ENCODE data around the gene PSMA1. TPM values are rescaled to one million over a fixed set of nuclear protein-coding genes. Genes with fewer than 3 reads are reported as not detected.
A peak's percentile ranks its signal among the peaks of the same experiment; 100 is the strongest.

Gene PSMA1
- total RNA-seq, 5 donors from 2014 or later (not counting 1 experiment from before 2014, with no cell fraction given), result 107 to 137 (median 115) TPM

DNA sequence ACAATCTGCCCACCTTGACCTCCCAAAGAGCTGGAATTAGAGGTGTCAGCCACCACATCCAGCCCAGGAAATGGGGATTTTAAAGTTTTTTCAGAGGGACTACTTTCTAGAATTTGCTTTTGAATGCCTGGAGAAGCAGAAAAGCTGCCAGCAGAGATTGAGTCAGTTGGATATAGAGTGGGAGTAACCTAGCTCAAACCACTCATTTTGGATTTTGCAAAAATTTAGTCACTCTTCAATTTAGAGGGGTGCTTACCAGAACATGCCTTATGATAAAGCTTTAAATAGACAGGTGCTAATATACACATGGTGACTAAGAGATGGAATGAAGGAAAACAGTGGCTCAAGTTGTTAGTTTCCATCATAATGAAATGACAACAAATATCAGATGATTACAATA lies 26.5 kb upstream of the PSMA1 start:
- H3K27me3 Mint-ChIP-seq, result no peaks in the 10 kb centered on the region
- Histone ChIP-seq H3K36me3 (ENCODE audit: control insufficient read depth in 2 of 2, extremely low read depth in 1 of 2, insufficient read depth in 1 of 2, low read length in 1 of 2) (no peaks in the 10 kb centered on the region), H3K4me3 (ENCODE audit: control insufficient read depth in 1 of 2, extremely low read depth in 1 of 2, low read length in 1 of 2) (no peak overlapping the region), H3K27me3 (replicated peaks in 1 of 2; ENCODE audit: control insufficient read depth in 2 of 2, extremely low read depth in 1 of 2, insufficient read depth in 2 of 2, low read length in 1 of 2) (no peaks in the 10 kb centered on the region), H3K4me1 (ENCODE audit: control insufficient read depth in 1 of 2, extremely low read depth in 1 of 2, insufficient read depth in 2 of 2, low read length in 2 of 2) (no peaks in the 10 kb centered on the region), H3K9me3 (no peaks in the 10 kb centered on the region), H3K27ac (ENCODE audit: low read length) (no peak overlapping the region)
- peaks cover 0 to 3% (median 0%) of the 10 kb centered on the region in 3 donors for H3K9me3 Mint-ChIP-seq
- peaks cover 21% of the 10 kb centered on the region for H3K36me3 Mint-ChIP-seq
- H3K27ac Mint-ChIP-seq, result no peak overlapping the region
- H3K4me1 Mint-ChIP-seq, result peaks cover 11 to 24% (median 17%) of the 10 kb centered on the region in 3 donors
- DNase-seq (no peak), ATAC-seq (replicated peaks in 1 of 4) (no peak)
- CTCF ChIA-PET, result interaction anchor here in 1 of 2 donors (1.0 kb wide), 1 partner anchor 75 kb away, joined by 3 read pairs; no protein-coding TSS in a partner anchor
- H3K4me3 Mint-ChIP-seq, result no peak overlapping the region
- POLR2A ChIA-PET, result interaction anchor here (0.5 to 1.0 kb wide), 3 partner anchors 9 to 248 kb away, joined by 4 to 5 read pairs (median 5); no protein-coding TSS in a partner anchor

DNA sequence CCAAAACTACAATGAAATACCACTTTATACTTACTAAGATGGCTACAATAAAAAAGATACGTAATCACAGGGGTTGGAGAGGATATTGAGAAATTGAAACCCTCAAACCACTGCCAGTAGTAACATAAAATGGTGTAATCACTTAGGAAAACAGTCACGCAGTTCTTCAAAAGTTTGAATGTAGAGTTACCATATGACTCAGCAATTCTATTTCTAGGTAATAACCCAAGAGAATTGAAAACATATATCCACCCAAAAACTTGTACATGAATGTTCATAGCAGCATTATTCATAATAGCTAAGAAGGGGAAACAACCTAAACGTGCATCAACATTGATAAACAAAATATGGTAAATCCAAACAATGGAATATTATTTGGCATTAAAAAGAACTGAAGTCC lies 24.4 kb upstream of the PSMA1 start:
- peaks cover 0 to 3% (median 0%) of the 10 kb centered on the region in 3 donors for H3K9me3 Mint-ChIP-seq
- H3K36me3 ChIP-seq (ENCODE audit: control insufficient read depth in 2 of 2, extremely low read depth in 1 of 2, insufficient read depth in 1 of 2, low read length in 1 of 2), result no peaks in the 10 kb centered on the region
- ATAC-seq (replicated peaks in 1 of 4) (peak in 2 of 4 experiments; percentile 30 to 48), DNase-seq (no peak)
- H3K4me1 Mint-ChIP-seq, result peaks cover 25 to 38% (median 32%) of the 10 kb centered on the region in 3 donors
- WGBS (ENCODE audit: insufficient coverage), result no CpG with 5 or more reads among the region's 3 CpGs
- H3K4me3 Mint-ChIP-seq, result no peak overlapping the region
- no peak overlapping the region for H3K4me3 ChIP-seq (ENCODE audit: control insufficient read depth in 1 of 2, extremely low read depth in 1 of 2, low read length in 1 of 2)
- POLR2A ChIA-PET, result interaction anchor here in 1 of 2 donors (0.6 kb wide), 1 partner anchor 109 kb away, joined by 3 read pairs; no protein-coding TSS in a partner anchor
- CTCF ChIA-PET, result interaction anchor here in 1 of 2 donors (1.3 kb wide), 1 partner anchor 362 kb away, joined by 5 read pairs; no protein-coding TSS in a partner anchor
- no peak overlapping the region for H3K27ac ChIP-seq (ENCODE audit: low read length)
- H3K27ac Mint-ChIP-seq, result no peak overlapping the region
- no peaks in the 10 kb centered on the region for H3K27me3 ChIP-seq (replicated peaks in 1 of 2; ENCODE audit: control insufficient read depth in 2 of 2, extremely low read depth in 1 of 2, insufficient read depth in 2 of 2, low read length in 1 of 2)
- H3K4me1 ChIP-seq (ENCODE audit: control insufficient read depth in 1 of 2, extremely low read depth in 1 of 2, insufficient read depth in 2 of 2, low read length in 2 of 2), result peaks cover 3 to 8% of the 10 kb centered on the region in 2 experiments
- H3K27me3 Mint-ChIP-seq, result no peaks in the 10 kb centered on the region
- H3K36me3 Mint-ChIP-seq, result peaks cover 14% of the 10 kb centered on the region
- no peaks in the 10 kb centered on the region for H3K9me3 ChIP-seq

DNA sequence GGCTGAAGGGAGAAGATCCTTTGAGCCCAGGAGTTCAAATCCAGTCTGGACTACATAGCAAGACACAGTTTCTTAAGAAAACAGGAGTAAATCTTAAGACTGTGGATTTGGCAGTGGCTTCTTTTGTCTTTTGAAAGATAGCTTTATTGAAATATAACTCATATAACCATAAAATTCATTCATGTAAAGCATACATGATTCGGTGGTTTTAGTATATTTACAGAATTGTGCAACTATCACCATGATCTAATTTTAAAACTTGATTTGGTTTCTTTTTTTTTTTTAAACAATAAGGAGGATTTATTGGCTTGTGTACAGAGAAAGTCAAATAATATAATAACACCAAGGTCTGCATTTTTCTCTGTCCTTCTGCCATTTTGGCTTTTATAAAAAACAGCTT lies 23.1 kb upstream of the PSMA1 start:
- peaks cover 0 to 3% (median 0%) of the 10 kb centered on the region in 3 donors for H3K9me3 Mint-ChIP-seq
- peaks cover 12% of the 10 kb centered on the region for H3K36me3 Mint-ChIP-seq
- CTCF ChIA-PET, result interaction anchor here in 1 of 2 donors (1.0 kb wide), 1 partner anchor 18 kb away, joined by 3 read pairs; no protein-coding TSS in a partner anchor
- POLR2A ChIA-PET, result interaction anchor here (0.5 to 0.7 kb wide), 2 partner anchors 10 to 73 kb away, joined by 4 to 5 read pairs; no protein-coding TSS in a partner anchor
- no CpG with 5 or more reads among the region's 1 CpG for WGBS (ENCODE audit: insufficient coverage)
- ATAC-seq (replicated peaks in 1 of 4) (no peak), DNase-seq (no peak)
- no peaks in the 10 kb centered on the region for H3K9me3 ChIP-seq
- H3K4me1 Mint-ChIP-seq, result peaks cover 33 to 46% (median 41%) of the 10 kb centered on the region in 3 donors
- H3K27me3 ChIP-seq (replicated peaks in 1 of 2; ENCODE audit: control insufficient read depth in 2 of 2, extremely low read depth in 1 of 2, insufficient read depth in 2 of 2, low read length in 1 of 2), result no peaks in the 10 kb centered on the region
- H3K36me3 ChIP-seq (ENCODE audit: control insufficient read depth in 2 of 2, extremely low read depth in 1 of 2, insufficient read depth in 1 of 2, low read length in 1 of 2), result no peaks in the 10 kb centered on the region
- no peak overlapping the region for H3K4me3 Mint-ChIP-seq
- no peak overlapping the region for H3K4me3 ChIP-seq (ENCODE audit: control insufficient read depth in 1 of 2, extremely low read depth in 1 of 2, low read length in 1 of 2)
- no peak overlapping the region for H3K27ac Mint-ChIP-seq
- no peak overlapping the region for H3K27ac ChIP-seq (ENCODE audit: low read length)
- no peaks in the 10 kb centered on the region for H3K27me3 Mint-ChIP-seq
- peaks cover 3 to 15% of the 10 kb centered on the region in 2 experiments for H3K4me1 ChIP-seq (ENCODE audit: control insufficient read depth in 1 of 2, extremely low read depth in 1 of 2, insufficient read depth in 2 of 2, low read length in 2 of 2)

DNA sequence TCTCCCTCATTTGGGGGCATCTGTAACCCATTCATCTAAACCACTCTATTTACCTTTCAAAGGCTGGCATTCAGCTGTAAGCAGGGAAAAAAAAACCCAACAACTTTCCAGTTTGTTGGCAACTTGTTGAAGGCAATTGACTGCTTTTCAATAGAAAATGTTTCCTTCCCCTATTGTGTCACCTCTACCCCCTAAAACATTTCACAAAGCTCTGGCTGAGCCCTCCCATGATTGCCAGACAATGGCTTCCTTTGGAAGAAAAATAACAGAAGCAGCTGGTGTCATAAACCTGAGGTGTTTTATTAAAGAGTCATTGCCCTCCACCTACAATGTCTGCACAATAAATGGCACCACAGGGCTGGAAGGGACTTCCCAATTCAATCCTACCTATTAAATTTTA lies 22.1 kb upstream of the PSMA1 start:
- Histone ChIP-seq H3K4me3 (ENCODE audit: control insufficient read depth in 1 of 2, extremely low read depth in 1 of 2, low read length in 1 of 2) (no peak overlapping the region), H3K4me1 (ENCODE audit: control insufficient read depth in 1 of 2, extremely low read depth in 1 of 2, insufficient read depth in 2 of 2, low read length in 2 of 2) (peaks cover 7 to 20% of the 10 kb centered on the region in 2 experiments), H3K27me3 (replicated peaks in 1 of 2; ENCODE audit: control insufficient read depth in 2 of 2, extremely low read depth in 1 of 2, insufficient read depth in 2 of 2, low read length in 1 of 2) (no peaks in the 10 kb centered on the region), H3K9me3 (no peaks in the 10 kb centered on the region), H3K27ac (ENCODE audit: low read length) (no peak overlapping the region), H3K36me3 (ENCODE audit: control insufficient read depth in 2 of 2, extremely low read depth in 1 of 2, insufficient read depth in 1 of 2, low read length in 1 of 2) (no peaks in the 10 kb centered on the region)
- POLR2A ChIA-PET, result interaction anchor here (0.6 to 1.1 kb wide), 6 partner anchors 10 to 1873 kb away, joined by 3 to 8 read pairs (median 4); no protein-coding TSS in a partner anchor
- H3K36me3 Mint-ChIP-seq, result peaks cover 7% of the 10 kb centered on the region
- H3K27me3 Mint-ChIP-seq, result no peaks in the 10 kb centered on the region
- CTCF ChIA-PET, result interaction anchor here (0.6 to 2.0 kb wide), 5 partner anchors 9 to 669 kb away, joined by 3 to 6 read pairs (median 3); no protein-coding TSS in a partner anchor
- H3K4me3 Mint-ChIP-seq, result no peak overlapping the region
- H3K27ac Mint-ChIP-seq, result peak overlapping the region in 1 of 2 donors; percentile 44
- no peak for DNase-seq
- peaks cover 40 to 49% (median 48%) of the 10 kb centered on the region in 3 donors for H3K4me1 Mint-ChIP-seq
- peaks cover 0 to 3% (median 0%) of the 10 kb centered on the region in 3 donors for H3K9me3 Mint-ChIP-seq
- ATAC-seq (replicated peaks in 1 of 4), result no peak

DNA sequence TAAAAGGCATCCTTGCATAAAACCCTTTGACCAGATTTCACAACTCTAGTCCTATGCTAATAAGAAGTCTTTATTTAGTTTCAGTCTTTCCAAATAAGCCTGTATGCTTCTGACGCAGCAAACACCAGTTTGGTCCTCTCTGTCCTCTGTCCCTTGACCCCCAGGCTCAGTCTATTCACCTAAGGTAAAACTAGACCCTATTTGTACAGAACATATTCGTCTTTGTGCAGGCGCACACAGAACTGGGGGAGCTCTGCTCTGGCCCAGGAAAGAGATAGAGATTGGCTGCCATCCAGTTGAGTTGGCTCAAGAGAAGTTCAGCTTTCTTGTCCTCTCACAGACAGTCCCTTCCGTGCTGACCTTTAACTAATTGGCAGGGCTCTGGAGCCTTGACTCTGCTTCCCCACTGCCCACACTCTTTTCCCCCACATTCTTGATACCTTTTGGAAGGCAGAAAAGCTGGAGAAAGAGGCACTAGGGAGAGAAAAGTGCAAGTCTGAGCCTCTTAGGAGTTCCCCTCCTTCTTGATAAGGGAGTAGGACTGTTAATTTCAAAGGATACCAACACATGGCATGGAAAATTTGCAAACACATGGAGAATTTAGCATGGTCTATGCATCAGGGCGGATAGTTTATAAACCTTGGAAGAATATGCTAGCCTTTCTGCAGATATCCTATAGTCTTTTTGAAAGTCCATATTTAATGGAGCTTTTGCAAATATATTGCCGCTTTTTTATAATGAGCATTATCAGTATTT lies 21.2 kb upstream of the PSMA1 start:
- ChIA-PET CTCF (interaction anchor here (0.6 to 2.0 kb wide), 4 partner anchors 8 to 366 kb away, joined by 3 to 6 read pairs (median 3); no protein-coding TSS in a partner anchor), POLR2A (interaction anchor here (0.6 to 1.1 kb wide), 5 partner anchors 16 to 1872 kb away, joined by 3 to 8 read pairs (median 4); no protein-coding TSS in a partner anchor)
- Mint-ChIP-seq H3K4me1 (peaks cover 46 to 55% (median 46%) of the 10 kb centered on the region in 3 donors), H3K36me3 (peaks cover 4% of the 10 kb centered on the region), H3K27me3 (no peaks in the 10 kb centered on the region), H3K27ac (peak overlapping the region; percentile 19 to 49), H3K9me3 (peaks cover 0 to 3% (median 0%) of the 10 kb centered on the region in 3 donors), H3K4me3 (peak overlapping the region in 1 of 3 donors; percentile 2)
- H3K27ac ChIP-seq (ENCODE audit: low read length), result no peak overlapping the region
- DNase-seq, result no peak
- no peaks in the 10 kb centered on the region for H3K36me3 ChIP-seq (ENCODE audit: control insufficient read depth in 2 of 2, extremely low read depth in 1 of 2, insufficient read depth in 1 of 2, low read length in 1 of 2)
- H3K27me3 ChIP-seq (replicated peaks in 1 of 2; ENCODE audit: control insufficient read depth in 2 of 2, extremely low read depth in 1 of 2, insufficient read depth in 2 of 2, low read length in 1 of 2), result no peaks in the 10 kb centered on the region
- 93% methylated on average over 3 of the region's 6 CpGs for WGBS (ENCODE audit: insufficient coverage)
- no peaks in the 10 kb centered on the region for H3K9me3 ChIP-seq
- no peak overlapping the region for H3K4me3 ChIP-seq (ENCODE audit: control insufficient read depth in 1 of 2, extremely low read depth in 1 of 2, low read length in 1 of 2)
- no peak for ATAC-seq (replicated peaks in 1 of 4)
- H3K4me1 ChIP-seq (ENCODE audit: control insufficient read depth in 1 of 2, extremely low read depth in 1 of 2, insufficient read depth in 2 of 2, low read length in 2 of 2), result peaks cover 7 to 23% of the 10 kb centered on the region in 2 experiments

DNA sequence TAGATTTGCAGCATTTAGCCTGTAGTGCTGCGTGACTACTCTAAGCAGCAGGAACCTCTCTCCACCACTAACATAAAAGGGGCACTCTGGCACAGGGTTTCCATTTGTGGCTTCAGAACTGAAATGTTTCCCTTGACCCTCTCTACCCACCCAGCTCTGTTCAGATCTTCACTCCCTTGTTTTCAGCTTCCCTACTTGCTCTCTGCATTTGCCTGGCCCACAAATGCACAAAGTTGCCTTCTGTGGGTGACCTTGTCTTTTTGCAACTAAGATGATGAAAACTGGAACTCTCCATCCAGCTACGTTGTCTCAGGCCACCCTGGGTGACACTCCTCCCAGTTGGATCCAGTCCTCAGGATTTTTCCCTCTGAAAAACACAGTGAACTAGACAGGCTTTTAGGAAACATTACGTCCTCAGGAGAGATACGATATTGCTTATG lies 19.8 kb upstream of the PSMA1 start:
- Histone ChIP-seq H3K27me3 (replicated peaks in 1 of 2; ENCODE audit: control insufficient read depth in 2 of 2, extremely low read depth in 1 of 2, insufficient read depth in 2 of 2, low read length in 1 of 2) (no peaks in the 10 kb centered on the region), H3K27ac (ENCODE audit: low read length) (no peak overlapping the region), H3K4me1 (ENCODE audit: control insufficient read depth in 1 of 2, extremely low read depth in 1 of 2, insufficient read depth in 2 of 2, low read length in 2 of 2) (peaks cover 7 to 23% of the 10 kb centered on the region in 2 experiments), H3K9me3 (no peaks in the 10 kb centered on the region), H3K36me3 (ENCODE audit: control insufficient read depth in 2 of 2, extremely low read depth in 1 of 2, insufficient read depth in 1 of 2, low read length in 1 of 2) (no peaks in the 10 kb centered on the region), H3K4me3 (ENCODE audit: control insufficient read depth in 1 of 2, extremely low read depth in 1 of 2, low read length in 1 of 2) (no peak overlapping the region)
- Mint-ChIP-seq H3K27me3 (no peaks in the 10 kb centered on the region), H3K9me3 (no peaks in the 10 kb centered on the region), H3K4me1 (peaks cover 34 to 50% (median 42%) of the 10 kb centered on the region in 3 donors), H3K27ac (peak overlapping the region; percentile 50 to 53), H3K4me3 (peak overlapping the region in 1 of 3 donors; percentile 22), H3K36me3 (no peaks in the 10 kb centered on the region)
- WGBS (ENCODE audit: insufficient coverage), result 78% methylated on average over 1 of the region's 4 CpGs
- DNase-seq, result peak in 1 of 35 experiments; percentile 20
- ChIA-PET CTCF (interaction anchor here (0.6 to 1.7 kb wide), 2 partner anchors 105 to 224 kb away, joined by 3 to 5 read pairs; no protein-coding TSS in a partner anchor), POLR2A (interaction anchor here in 1 of 2 donors (1.0 kb wide), 1 partner anchor 106 kb away, joined by 5 read pairs; no protein-coding TSS in a partner anchor)
- peak in 1 of 4 experiments; percentile 40 for ATAC-seq (replicated peaks in 1 of 4)

All from T-cell (primary cell).